Esophagus mucosa (tissue), 1 donor: Measurements from ENCODE around the gene KCNT2. TPM values are rescaled to one million over a fixed set of nuclear protein-coding genes. Genes with fewer than 3 reads are reported as not detected.

Source experiments
- ATAC-seq: fragments of 200-7000 bp; cut with Tn5 transposase; one replicate; pipeline ENCODE4 v1.9.1; 2020
- total RNA-seq: library from RNA; stranded (reverse); gene quantifications from one replicate; pipeline ENCODE4 v1.2.4, GENCODE V29; 2023
- donor health status: DM: yes; HTN: yes; CAD: no.

Gene KCNT2
- total RNA-seq, 1 donor from 2014 or later = 0.20 TPM

GRCh38 chr1:196393742-196394141, 214.5 kb downstream of the KCNT2 start:
- ATAC-seq = no peak

GRCh38 chr1:196393282-196393681, 215.0 kb downstream of the KCNT2 start:
- no peak for ATAC-seq

- ATAC-seq = no peak
These were observed 220.5 kb downstream of the KCNT2 start for GRCh38 chr1:196387766-196388165.

GRCh38 chr1:196385109-196385508, 223.1 kb downstream of the KCNT2 start:
- no peak for ATAC-seq

- no peak for ATAC-seq
These were observed 225.9 kb downstream of the KCNT2 start for GRCh38 chr1:196382383-196382782.

GRCh38 chr1:196381544-196381943, 226.7 kb downstream of the KCNT2 start:
- ATAC-seq = no peak

- no peak for ATAC-seq
These were observed 227.9 kb downstream of the KCNT2 start for GRCh38 chr1:196380316-196380715.

GRCh38 chr1:196377811-196378210, 230.4 kb downstream of the KCNT2 start:
- ATAC-seq = no peak

GRCh38 chr1:196376630-196377328, 231.5 kb downstream of the KCNT2 start:
- ATAC-seq = no peak

- no peak for ATAC-seq
These were observed 234.4 kb downstream of the KCNT2 start for GRCh38 chr1:196373798-196374197.

- ATAC-seq = no peak
These were observed 235.2 kb downstream of the KCNT2 start for GRCh38 chr1:196372896-196373536.

GRCh38 chr1:196367838-196368237, 240.4 kb downstream of the KCNT2 start:
- no peak for ATAC-seq

GRCh38 chr1:196366817-196367495, 241.3 kb downstream of the KCNT2 start:
- no peak for ATAC-seq

- no peak for ATAC-seq
These were observed 247.0 kb downstream of the KCNT2 start for GRCh38 chr1:196361112-196361714.

- no peak for ATAC-seq
These were observed 250.3 kb downstream of the KCNT2 start for GRCh38 chr1:196357913-196358312.

- ATAC-seq = no peak
These were observed 252.9 kb downstream of the KCNT2 start for GRCh38 chr1:196355206-196355786.

GRCh38 chr1:196344453-196344852, 263.8 kb downstream of the KCNT2 start:
- no peak for ATAC-seq

GRCh38 chr1:196324345-196324744, 283.9 kb downstream of the KCNT2 start:
- ATAC-seq = no peak

GRCh38 chr1:196323869-196324268, 284.4 kb downstream of the KCNT2 start:
- ATAC-seq = no peak

- no peak for ATAC-seq
These were observed 288.9 kb downstream of the KCNT2 start for GRCh38 chr1:196319301-196319700.

GRCh38 chr1:196317535-196318522, 290.4 kb downstream of the KCNT2 start:
- ATAC-seq = no peak

GRCh38 chr1:196312739-196313138, 295.5 kb downstream of the KCNT2 start:
- no peak for ATAC-seq
